Measurements from ENCODE around the gene CLK4.
A peak's percentile ranks its signal among the peaks of the same experiment; 100 is the strongest.

Gene CLK4

DNA sequence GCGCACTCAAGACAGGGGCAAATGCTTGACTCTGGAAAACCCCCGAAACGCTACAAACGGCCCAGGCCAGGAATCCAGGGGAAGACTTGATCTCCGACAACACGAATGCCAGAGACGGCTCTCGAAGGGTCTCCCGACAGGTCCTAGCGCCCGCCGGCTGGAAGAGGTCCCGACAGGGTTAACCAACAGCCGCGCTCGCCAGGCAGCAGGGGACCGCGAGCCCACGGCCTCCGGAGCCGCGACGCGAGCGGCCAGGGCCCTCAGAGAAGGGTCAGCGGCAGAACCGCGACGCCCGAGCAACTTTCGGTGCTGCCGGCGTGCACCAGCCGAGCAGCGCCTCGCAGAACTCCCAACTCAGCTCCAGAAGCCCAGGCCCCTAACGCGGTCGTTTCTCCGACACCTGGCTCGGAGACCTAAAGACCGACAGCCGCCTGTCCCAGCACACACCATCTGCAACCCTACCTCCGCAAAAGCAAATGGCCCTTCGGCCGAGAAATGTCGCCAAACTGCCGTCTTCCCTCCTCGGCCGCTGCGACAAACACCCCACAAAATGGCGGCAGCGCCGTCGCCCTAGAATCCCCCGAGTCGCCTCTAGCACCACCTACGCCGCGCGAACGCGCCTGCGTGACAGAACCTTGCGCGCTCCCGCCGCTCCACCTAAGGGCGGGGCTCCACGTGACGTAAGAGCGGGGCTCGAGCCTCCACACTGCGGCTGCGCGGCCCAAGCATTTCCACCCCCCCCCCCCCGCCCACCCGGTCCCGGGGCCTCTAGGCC, at the start of gene CLK4:
Gene CLK4, minus strand, starts transcription at position 567 of the 775 bp plus-strand sequence. CDS start 3,634 bp downstream, outside the sequence.
- peak; percentile 98 for DNase-seq (ENCODE audit: low read depth, low spot score)

DNA sequence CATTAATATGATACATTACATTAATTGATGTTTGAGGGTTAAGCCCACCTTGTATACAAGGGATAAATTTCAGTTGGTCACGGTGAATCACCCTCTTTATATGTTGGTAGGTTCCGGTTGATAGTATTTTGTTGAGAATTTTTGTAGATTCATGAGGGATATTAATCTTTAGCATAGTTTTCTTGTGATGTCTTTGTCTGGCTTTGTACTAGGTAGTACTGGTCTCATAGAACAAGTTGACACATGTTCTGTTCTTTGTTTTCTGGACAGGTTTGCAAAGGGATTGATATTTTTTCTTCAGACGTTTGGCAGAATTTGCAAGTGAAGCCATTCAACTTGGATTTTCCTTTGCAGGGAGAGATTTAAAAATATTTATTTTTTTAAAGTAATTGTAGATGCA, 49.1 kb upstream of the CLK4 start:
- no peak for DNase-seq (ENCODE audit: low read depth, low spot score)

DNA sequence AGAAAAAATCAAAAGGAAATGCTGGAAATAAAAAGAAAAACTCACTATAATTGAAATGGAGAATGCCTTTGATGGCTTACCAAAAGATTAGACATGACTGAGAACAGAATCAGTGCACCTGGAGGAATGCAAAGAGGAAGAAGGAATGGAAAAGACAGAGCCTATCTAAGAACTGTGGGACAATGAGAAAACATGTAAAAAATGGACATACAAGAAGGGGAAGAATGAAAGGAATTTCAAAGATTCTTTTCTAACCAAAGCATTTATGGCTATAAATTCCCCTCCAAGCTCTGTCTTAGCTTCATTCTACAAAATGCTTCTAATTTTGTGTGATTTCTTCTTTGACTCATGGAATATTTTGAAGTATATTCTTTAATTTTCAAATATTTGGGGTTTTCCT, 47.5 kb upstream of the CLK4 start:
- peak; percentile 42 for DNase-seq (ENCODE audit: low read depth, low spot score)

DNA sequence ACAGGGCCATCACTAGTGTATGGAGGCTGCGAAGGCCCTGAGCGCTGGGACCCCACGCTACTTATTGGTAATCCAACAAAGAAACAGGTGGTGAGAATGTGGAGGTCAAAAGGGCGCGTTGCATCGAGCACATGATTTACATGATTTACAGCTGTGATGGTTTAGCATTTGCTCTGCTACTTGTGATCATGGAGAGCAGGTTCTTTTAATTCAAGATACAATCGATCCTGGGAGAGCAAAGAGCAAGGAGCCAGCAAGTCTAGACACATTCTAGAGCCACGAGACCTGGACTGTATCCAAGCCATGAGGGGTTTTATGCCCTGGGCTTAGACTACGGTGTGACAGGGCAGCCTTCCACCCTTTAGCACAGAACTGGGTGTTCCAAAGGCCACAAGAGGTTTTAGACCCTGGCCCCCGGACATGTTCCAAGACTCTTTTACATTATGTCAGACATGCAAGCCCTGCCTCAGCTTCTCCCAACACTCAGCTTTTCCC, 47.0 kb upstream of the CLK4 start:
- DNase-seq (ENCODE audit: low read depth, low spot score): peak; percentile 47

DNA sequence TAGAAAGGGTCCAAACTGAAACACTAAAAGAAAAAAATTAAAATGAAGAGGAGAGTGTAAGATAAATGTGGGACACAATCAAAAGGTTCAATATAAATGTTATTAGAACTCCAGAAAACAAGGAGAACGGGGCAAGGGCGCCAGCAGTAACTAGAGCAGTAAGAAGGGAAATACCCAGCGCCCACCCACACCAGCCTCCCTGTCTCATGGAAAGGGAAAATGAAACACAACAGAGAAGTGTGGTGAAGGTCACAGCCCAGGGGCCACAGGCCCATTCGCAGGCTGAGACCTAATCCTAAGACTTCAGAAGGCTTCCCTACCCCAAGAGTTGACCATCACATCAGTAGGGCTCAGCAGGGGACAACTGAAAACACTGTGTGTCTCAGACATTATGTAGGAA, 45.8 kb upstream of the CLK4 start:
- no peak for DNase-seq (ENCODE audit: low read depth, low spot score)

DNA sequence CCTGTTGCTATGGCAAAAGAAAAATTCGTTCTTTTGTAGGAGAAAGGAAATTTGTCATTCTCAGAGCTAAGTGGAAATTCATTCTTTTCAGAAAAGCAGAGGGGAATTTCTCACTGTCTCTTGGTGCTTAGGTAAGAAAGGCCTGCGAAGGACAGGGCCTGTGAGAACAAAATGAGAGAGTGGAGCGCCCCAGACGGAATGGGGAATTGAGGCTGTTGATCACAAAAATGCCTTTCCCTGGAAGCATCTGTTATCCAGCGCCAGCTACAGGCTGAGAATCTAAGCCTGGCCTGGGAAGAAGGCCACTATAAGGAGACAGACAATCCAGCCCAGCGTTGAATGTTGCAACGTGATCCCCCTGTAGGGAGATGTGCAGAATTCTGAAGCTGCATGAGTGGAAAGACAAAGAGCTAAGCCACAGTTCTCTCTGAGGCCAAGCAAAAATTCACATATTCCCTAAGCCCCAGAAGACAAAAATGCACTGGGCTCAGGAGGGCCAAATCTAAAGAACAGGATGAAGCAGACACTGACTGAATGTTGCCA, 44.8 kb upstream of the CLK4 start:
- no peak for DNase-seq (ENCODE audit: low read depth, low spot score)

DNA sequence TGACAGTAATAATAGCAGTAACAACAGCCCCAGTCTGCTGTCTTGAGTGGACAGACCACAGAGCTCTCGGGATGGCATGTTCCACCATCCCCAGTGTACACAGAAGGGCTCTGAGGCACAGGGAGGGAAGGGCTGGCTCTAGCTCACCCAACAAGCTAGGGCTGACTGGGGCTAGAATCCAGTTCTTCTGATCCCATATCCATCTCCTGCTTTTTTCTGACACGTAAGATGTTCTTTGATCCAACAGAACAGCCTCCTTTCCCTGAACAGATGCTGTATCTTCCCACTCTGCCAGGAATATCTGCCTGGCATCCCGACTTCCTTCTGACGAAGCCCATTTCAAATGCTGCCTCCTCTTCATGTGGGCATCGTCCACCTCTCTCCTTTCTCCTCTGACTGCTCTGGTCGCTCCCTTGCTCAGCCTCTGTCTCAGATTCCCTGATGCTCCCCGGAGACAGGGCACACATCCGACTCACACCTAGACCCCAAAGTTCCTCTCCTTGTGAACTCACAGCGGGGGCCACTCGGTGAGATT, 43.6 kb upstream of the CLK4 start:
- no peak for DNase-seq (ENCODE audit: low read depth, low spot score)

DNA sequence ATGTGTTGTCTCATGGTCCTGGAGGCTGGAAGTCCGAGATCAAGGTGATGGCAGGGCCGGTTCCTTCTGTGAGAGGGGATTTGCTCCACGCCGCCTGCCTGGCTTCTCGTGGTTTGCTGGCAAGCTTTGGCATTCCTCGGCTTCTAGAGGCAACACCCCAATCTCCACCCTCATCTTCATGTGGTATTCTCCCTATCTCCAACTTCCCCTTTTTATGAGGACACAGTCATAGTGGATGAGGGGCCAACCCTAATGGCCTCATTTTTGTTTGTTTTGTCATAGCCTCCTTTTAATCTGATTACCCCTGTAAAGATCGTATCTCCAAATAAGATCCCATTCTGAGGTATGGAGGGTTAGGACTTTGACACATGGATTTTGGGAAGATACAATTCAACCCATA, 41.7 kb upstream of the CLK4 start:
- DNase-seq (ENCODE audit: low read depth, low spot score): no peak

DNA sequence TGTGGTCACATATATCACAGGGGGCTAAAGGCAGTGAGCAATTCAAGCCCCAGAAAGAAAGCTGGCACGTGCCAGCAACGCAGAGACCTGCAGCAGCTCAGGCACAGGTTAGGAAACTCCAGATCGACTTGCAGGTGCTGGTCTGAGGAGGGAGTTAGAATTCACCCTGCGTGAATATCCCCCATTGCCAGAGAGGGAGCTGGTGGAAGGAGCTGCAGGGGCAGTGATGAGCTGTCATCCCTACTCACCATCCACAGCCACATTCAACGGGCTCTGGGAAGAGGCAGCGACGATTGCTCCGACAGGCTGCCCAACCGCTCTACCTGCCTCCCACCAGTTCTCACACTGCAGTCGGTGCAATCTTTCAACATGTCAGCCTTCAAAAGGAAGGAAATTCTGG, 40.8 kb upstream of the CLK4 start:
- no peak for DNase-seq (ENCODE audit: low read depth, low spot score)

DNA sequence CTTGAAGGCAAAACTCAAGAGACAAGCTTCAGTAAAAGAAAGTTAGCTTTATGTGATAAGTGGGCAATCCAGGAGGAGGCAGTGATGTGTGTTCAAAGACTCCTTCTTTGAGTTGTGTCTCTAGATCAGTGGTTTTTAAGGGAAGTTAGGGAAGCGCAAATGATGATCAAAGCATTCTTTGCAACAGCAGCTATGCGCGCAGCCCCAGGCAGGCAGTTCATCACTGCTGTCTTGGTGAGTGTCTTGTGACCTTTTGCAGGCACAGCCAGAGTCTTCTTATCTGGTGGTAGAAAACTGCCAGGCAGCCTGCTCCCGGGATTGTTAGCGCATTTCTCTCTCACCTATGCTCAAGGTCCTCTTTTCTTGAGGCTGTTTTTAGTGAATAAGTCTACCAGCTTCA, 40.3 kb upstream of the CLK4 start:
- DNase-seq (ENCODE audit: low read depth, low spot score): no peak

DNA sequence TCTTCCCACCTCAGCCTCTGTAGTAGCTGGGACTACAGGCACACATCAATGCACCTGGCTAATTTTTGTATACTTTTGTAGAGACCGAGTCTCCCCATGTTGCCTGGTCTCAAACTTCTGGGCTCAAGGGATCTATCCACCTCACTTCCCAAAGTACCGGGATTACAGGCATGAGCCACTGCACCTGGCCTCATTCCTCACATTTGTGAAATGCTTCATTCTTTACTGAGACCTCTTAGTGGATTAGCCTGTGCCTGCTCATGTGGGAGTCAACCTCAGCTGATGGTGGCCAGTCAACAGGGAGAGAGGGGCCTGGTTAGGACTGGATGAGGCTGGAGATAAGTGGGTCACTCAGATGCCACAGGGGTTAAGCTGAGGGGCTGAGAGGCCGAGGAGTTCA, 37.3 kb upstream of the CLK4 start:
- DNase-seq (ENCODE audit: low read depth, low spot score): no peak

DNA sequence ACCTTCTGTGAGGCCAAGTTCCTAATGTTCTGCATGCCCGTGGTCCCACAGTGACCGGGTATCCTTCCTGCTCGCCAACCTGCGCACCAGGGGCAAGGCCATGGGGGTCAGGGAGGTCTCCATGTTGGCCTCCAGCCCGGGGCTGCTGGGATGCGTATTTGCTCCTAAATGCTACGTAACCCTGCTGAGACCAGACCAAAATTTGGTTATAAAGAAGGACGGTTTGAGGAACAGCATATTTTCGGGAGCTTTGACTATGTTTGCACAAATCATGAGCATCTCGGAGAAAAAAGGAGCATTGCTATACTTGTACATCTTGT, 35.7 kb upstream of the CLK4 start:
- no peak for DNase-seq (ENCODE audit: low read depth, low spot score)

DNA sequence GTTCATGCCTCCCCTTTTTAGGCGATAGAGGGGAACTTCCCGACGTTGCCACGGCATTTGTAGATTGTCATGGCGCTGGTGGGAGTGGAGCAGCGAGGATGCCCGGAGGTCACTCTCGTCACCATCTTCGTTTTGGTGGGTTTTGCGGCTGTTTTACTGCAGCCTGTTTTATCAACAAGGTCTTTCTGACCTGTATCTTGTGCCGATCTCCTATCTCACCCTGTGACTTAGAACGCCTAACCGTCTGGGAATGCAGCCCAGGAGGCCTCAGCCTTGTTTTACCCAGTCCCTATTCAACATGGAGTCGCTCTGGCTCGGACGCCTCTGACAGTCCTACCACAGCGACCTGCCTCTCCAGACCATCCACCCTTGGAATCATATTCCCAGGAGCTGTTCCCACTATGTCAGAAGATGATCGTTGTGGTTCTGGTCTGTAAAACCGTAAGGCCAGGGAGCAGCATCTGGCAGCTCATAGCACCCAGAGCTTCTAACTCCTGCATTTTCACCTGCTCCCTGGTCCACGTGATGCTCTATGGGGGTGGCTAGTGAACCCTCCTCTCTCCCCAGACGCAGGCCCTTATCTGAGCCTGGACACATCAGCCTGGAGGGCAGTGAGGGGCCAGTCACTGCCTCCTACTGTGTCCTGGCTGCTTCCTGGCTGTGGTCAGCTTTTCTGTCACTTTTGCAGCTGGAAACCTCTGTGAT, 35.1 kb upstream of the CLK4 start:
- DNase-seq (ENCODE audit: low read depth, low spot score): no peak

DNA sequence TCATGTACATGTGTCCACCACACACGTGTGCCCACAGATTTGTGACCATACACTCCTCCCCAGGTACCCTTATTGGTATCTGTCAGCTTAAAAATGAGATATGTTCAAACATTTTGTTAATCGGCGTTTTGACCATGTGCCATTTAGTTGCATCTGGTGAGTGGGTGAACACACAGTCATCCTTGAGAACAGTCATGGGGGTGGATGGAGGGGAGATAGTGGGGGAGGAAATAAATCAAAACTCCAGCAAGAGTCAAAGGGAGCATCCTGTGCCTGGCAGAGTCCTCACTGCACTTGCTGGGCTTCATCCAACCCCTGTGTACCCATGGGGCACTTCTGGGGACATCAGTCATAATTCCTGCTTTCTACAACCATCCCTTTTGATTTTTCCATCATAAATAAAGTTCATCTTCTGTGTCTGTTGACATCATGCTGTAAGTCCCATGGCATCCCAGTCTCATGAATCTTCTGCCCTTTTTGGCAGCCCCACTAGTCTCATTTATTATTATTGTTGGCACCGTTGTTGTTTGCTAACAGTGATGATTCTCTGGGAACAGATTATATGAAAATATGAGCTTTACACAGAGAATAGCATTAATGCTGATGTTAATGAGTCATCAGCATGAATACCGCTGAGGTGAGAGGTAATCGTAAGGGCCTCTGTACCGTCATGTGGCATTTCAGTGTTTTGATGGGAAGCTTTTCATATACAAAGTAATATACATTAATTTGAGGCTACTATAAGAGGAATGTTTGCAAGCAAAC, 24.4 kb upstream of the CLK4 start:
- DNase-seq (ENCODE audit: low read depth, low spot score): peak; percentile 51

DNA sequence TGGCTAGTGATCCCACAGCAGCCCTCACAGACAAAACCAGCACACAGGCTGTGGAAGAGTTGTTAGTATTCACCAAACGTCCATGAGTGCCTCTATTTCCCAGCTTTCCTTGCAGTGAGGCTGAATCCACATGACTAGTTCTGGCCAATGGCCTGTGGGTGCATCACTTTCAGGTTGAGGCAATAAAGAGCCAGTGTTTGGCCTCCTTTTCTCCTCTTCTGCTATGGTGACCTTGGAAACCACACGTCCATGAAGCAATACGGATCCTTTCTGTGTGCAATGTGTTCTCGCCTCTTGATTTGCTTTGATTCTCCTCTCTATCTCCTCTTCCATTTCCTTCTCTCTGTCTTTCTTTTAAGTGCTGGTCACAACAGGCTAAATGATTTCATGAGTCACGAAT, 23.4 kb upstream of the CLK4 start:
- no peak for DNase-seq (ENCODE audit: low read depth, low spot score)

DNA sequence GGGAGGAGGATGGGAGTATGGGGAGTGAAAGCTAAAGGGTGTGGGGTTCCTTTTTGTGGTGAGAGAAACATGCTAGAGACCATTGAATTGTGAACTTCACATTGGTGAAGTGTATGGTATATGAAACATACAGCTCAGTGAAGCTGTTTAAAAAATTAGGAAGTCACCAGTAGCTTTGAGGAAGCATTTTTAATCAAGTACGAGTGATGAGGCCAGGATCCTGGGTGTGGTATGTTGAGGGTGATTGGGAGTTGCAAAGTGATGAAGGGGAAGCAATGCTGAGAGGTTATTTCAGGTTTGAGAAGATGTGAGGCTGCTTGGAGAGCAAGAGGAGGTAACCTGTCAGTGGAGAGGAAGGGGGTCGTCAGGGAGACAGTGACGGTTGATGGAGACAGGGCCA, 22.7 kb upstream of the CLK4 start:
- DNase-seq (ENCODE audit: low read depth, low spot score): no peak

DNA sequence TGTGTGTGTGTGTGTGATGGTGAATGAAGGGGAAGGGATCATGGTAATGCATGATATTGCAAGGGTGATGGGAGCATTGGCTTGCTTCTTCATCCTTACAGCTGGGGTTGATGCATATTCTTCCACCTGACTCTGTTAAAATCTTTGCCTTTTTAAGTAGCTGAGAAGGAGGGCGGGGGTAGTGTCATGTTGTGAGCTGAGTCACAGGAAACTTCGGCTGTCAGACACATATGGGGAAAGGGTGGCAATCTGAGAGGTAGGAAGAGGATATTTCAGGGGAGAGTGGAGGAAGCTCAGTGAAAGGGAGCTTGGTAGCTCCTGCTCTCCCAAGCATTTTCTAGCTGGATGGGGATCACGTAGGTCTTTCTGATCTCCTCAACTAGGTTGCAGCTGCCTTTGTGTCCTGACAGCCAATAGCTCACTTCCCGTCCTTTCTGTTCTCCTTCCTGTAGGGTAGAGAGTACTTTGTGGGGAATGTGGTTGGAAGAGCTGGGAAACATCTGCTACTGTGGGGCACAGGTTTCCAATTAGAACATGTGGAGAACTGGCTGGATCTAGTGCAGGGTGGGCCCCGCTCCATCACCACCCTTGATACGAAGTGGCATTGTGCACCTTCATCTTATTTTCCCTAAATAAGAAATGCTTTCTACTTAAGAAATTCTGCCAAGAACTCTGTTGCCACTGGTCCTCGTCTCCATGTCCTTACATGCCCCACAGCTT, 18.1 kb upstream of the CLK4 start:
- DNase-seq (ENCODE audit: low read depth, low spot score): no peak

DNA sequence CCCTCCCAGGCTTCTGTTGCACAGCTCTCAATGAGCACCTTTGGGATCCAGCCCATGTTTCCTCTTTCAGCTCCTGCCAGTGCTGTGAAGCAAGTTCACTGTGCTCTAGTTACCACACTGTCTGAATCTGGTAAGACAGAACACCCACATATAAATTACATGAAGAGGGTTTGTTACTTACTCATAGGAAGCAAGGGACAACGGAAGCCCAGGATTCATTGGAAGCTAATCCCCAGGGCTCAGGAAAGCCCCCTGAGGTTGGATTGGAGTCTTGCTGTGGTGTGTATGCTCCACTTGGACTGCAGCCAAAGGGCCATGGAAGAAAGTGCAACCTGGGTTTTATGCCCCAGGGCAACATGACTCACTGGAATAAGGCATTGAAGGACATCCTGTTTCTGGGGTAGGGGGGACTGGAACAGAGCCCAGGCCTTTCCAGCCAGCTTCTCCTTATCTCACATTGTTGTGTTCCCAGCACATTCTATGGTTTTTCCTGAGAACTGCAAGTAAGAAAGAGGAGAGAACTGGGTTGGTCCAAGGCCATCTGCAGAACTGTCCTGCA, 15.6 kb upstream of the CLK4 start:
- DNase-seq (ENCODE audit: low read depth, low spot score): peak; percentile 93

DNA sequence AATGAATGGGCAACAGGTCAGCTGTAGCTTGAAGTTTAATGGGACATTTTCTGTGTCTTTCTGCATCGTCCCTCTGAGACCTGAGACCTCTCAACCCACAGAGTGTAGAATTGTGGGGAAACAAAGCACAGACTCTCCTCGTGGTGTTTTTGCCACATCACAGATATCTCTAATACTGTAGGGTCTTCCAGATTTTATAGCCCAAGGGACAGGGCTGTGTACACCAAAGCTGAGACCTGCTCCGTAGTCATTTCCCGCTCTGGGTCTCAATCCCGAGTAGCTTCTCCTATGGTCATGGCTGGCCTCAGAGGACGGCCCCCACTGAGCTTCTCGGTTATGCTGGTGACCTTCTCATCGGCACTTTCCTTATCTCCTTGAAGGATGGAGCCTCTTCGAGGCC, 14.9 kb upstream of the CLK4 start:
- no peak for DNase-seq (ENCODE audit: low read depth, low spot score)

DNA sequence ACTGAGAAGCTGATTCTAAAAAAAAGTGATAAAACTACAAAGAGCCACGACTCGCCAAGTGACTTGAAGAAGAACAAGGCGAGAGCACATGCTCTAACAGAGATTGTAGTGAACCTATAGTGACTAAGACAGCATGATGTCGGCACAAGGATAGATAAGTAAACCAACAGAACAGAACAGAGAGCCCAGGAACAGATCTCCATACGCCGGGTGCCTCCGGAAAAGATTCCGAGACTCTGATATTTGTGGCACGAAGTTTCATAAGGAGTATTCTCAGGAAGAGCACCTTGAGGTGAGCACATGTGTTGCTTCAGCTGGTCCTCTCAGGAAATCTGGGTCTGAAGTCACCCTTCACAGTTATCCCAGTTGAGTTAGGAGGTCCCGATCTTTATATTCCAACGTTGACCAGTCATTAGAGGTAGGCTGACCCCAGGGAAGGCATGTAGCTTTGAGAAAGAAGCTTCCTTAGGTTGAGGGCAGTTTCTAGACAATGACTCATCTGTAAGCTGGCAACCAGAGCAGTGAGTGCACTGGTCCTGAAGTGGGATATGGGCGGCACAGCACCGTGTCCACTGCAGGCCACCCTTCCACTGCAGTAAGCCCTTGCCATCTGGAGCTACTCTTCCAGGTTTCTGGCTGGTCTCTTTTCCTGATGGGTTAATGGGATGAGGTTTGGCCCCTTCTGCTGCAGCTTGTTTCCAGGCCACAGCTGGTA, 13.6 kb upstream of the CLK4 start:
- DNase-seq (ENCODE audit: low read depth, low spot score): no peak

Data from astrocyte of the hippocampus (primary cell).